Chondrocyte (in vitro differentiated cells): ENCODE data around the gene MARCHF11. TPM values are rescaled to one million over a fixed set of nuclear protein-coding genes. Genes with fewer than 3 reads are reported as not detected.

Experiments
- DNase-seq: peaks from one replicate; pipeline ENCODE4 v3.0.0; 2021; ENCODE audit warnings: mixed read lengths, low spot score
- H3K27ac Mint-ChIP-seq: one replicate; pipeline ENCODE4 v1.8.0; 2021; ENCODE audit warnings: mild to moderate bottlenecking, moderate library complexity, mixed read lengths; ENCODE audit not compliant: unreplicated experiment
- H3K27me3 Mint-ChIP-seq: 2 replicates; pipeline ENCODE4 v1.8.0; 2021; ENCODE audit warnings: low read depth, mixed read lengths
- H3K36me3 Mint-ChIP-seq: 2 replicates; pipeline ENCODE4 v1.8.0; 2021; ENCODE audit warnings: low read depth, mixed read lengths
- H3K4me1 Mint-ChIP-seq: 2 replicates; pipeline ENCODE4 v1.8.0; 2021; ENCODE audit warnings: low read depth, mild to moderate bottlenecking, mixed read lengths
- H3K4me3 Mint-ChIP-seq: one replicate; pipeline ENCODE4 v1.8.0; 2021; ENCODE audit warnings: mild to moderate bottlenecking, moderate library complexity, mixed read lengths; ENCODE audit not compliant: unreplicated experiment
- H3K9me3 Mint-ChIP-seq: 2 replicates; pipeline ENCODE4 v1.8.0; 2021; ENCODE audit warnings: low read depth, mixed read lengths
- CTCF ChIP-seq: fragments of 200-600 bp; sonication (generic); IDR thresholded peaks from 2 replicates; pipeline ENCODE4 v1.5.0; 2021; ENCODE audit warnings: antibody characterized with exemption, mild to moderate bottlenecking, moderate library complexity
- total RNA-seq: library from RNA; stranded (reverse); gene quantifications from 3 replicates; pipeline ENCODE4 v1.2.1, GENCODE V29; 2021

Gene MARCHF11
- total RNA-seq, 1 donor from 2014 or later: not detected

GRCh38 chr5:16140944-16141343, 38.6 kb downstream of the MARCHF11 start:
- no peaks in the 10 kb centered on the region for H3K4me1 Mint-ChIP-seq
- peaks cover 3% of the 10 kb centered on the region for H3K36me3 Mint-ChIP-seq
- H3K27ac Mint-ChIP-seq: no peak overlapping the region
- H3K27me3 Mint-ChIP-seq: peaks cover 3% of the 10 kb centered on the region
- no peak for DNase-seq
- H3K4me3 Mint-ChIP-seq: no peak overlapping the region
- H3K9me3 Mint-ChIP-seq: peaks cover 8% of the 10 kb centered on the region
- no peak for TF ChIP-seq CTCF

GRCh38 chr5:16140417-16140816, 39.2 kb downstream of the MARCHF11 start:
- Mint-ChIP-seq H3K27me3 (peaks cover 3% of the 10 kb centered on the region), H3K36me3 (peaks cover 3% of the 10 kb centered on the region), H3K27ac (no peak overlapping the region), H3K4me3 (no peak overlapping the region), H3K9me3 (peaks cover 8% of the 10 kb centered on the region), H3K4me1 (no peaks in the 10 kb centered on the region)
- TF ChIP-seq CTCF: no peak
- DNase-seq: no peak

GRCh38 chr5:16137177-16137576, 42.4 kb downstream of the MARCHF11 start:
- H3K4me1 Mint-ChIP-seq: no peaks in the 10 kb centered on the region
- DNase-seq: no peak
- no peak overlapping the region for H3K4me3 Mint-ChIP-seq
- H3K27ac Mint-ChIP-seq: no peak overlapping the region
- TF ChIP-seq CTCF: no peak
- no peaks in the 10 kb centered on the region for H3K27me3 Mint-ChIP-seq
- peaks cover 3% of the 10 kb centered on the region for H3K36me3 Mint-ChIP-seq
- H3K9me3 Mint-ChIP-seq: peaks cover 12% of the 10 kb centered on the region

GRCh38 chr5:16135506-16135905, 44.1 kb downstream of the MARCHF11 start:
- DNase-seq: no peak
- H3K4me3 Mint-ChIP-seq: no peak overlapping the region
- H3K4me1 Mint-ChIP-seq: no peaks in the 10 kb centered on the region
- no peak overlapping the region for H3K27ac Mint-ChIP-seq
- H3K36me3 Mint-ChIP-seq: peaks cover 3% of the 10 kb centered on the region
- no peak for TF ChIP-seq CTCF
- peaks cover 7% of the 10 kb centered on the region for H3K27me3 Mint-ChIP-seq
- H3K9me3 Mint-ChIP-seq: peaks cover 12% of the 10 kb centered on the region

- H3K4me3 Mint-ChIP-seq: no peak overlapping the region
- H3K36me3 Mint-ChIP-seq: peaks cover 3% of the 10 kb centered on the region
- H3K4me1 Mint-ChIP-seq: no peaks in the 10 kb centered on the region
- peaks cover 12% of the 10 kb centered on the region for H3K9me3 Mint-ChIP-seq
- DNase-seq: no peak
- H3K27me3 Mint-ChIP-seq: peaks cover 10% of the 10 kb centered on the region
- TF ChIP-seq CTCF: no peak
- H3K27ac Mint-ChIP-seq: no peak overlapping the region
These were observed 44.6 kb downstream of the MARCHF11 start for GRCh38 chr5:16135003-16135402.
